AG09309 (cell line): ENCODE data around the gene GSAP.

Experiments used
- DNase-seq: peaks from one replicate; pipeline ENCODE4 v3.0.0-alpha.2; 2010; ENCODE audit warnings: low read depth
- H3K4me3 ChIP-seq: 2 replicates; pipeline ENCODE4 v1.5.1; 2011; ENCODE audit warnings: mild to moderate bottlenecking, low read depth, low read length, moderate library complexity; ENCODE audit not compliant: control insufficient read depth
- TF ChIP-seq, protein P1 (sequence below): IDR thresholded peaks from 2 replicates; pipeline ENCODE4 v1.5.1; 2011; ENCODE audit warnings: mild to moderate bottlenecking, low read depth, low read length, inconsistent platforms; ENCODE audit not compliant: insufficient read depth, control insufficient read depth; ENCODE audit errors: missing control alignments

GSAP gene

DNA sequence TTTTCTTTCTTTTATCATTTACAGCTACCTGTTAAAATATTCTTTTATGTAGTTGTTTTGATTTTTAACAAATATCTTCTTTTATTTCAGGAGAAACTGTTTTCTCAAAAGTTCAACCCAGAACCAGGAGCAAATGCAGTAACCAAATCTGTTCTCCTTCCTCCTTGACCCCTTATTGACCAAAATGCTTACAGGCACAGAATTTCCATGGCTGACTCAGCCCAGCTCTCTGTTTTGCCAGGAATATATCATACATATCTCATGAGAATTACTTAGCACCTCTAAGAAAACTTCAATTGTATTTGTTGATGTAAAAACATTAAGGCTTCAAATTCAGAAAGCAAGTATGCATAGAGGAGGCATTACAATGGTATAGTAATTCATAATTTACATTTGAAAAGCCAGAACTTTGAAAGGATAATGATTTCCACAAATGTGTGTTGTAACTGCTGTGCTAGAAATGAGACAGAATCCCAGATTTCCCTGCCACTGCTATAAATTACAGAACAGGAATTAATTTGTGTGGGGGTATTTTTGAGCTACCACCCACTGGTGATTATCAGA lies 2.2 kb downstream of the GSAP start:
- no peak for DNase-seq
- H3K4me3 ChIP-seq, result no peak overlapping the region
- TF ChIP-seq, protein P1, sequence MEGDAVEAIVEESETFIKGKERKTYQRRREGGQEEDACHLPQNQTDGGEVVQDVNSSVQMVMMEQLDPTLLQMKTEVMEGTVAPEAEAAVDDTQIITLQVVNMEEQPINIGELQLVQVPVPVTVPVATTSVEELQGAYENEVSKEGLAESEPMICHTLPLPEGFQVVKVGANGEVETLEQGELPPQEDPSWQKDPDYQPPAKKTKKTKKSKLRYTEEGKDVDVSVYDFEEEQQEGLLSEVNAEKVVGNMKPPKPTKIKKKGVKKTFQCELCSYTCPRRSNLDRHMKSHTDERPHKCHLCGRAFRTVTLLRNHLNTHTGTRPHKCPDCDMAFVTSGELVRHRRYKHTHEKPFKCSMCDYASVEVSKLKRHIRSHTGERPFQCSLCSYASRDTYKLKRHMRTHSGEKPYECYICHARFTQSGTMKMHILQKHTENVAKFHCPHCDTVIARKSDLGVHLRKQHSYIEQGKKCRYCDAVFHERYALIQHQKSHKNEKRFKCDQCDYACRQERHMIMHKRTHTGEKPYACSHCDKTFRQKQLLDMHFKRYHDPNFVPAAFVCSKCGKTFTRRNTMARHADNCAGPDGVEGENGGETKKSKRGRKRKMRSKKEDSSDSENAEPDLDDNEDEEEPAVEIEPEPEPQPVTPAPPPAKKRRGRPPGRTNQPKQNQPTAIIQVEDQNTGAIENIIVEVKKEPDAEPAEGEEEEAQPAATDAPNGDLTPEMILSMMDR, result no peak

- no peak overlapping the region for H3K4me3 ChIP-seq
- DNase-seq, result no peak
- TF ChIP-seq, protein P1, result no peak
These were observed 3.0 kb downstream of the GSAP start for GRCh38 chr7:77413128-77413527.

DNA sequence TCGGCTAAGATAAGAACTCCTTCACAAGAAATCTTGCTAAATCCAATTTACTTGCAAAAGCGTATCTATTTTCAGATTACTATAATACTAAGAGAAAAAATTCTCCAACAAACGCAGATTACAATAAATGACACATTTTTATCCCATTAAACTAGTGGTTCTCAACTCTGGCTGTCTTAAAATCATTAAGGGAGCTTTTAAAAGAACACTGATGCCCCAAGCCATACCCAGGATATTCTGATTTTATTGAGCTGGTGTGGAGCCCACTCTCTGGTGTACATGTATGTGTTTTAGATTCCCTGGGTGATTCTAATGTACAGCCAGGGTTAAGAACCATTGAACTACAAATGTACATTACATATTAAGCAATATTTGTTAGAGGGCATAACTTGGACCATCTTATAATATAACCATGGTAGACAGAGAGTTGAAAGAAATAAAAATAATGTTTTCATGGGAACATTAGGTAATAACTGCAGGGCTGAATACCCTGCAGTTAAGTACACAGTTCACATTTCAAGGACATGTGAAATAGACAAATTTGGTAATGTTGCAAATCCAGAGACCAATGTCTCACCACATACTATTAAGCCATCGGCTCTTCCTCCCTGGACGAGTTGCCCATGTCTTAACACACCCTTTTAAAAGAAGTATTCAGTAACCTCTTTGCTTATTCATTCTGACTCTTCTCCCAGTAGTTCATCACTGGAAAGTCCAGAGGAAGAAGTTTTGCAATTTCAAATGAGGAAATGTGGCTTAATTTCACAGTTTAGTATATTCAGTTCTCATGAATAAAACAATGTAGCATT lies 6.2 kb downstream of the GSAP start:
- peak; percentile 89 for DNase-seq

DNA sequence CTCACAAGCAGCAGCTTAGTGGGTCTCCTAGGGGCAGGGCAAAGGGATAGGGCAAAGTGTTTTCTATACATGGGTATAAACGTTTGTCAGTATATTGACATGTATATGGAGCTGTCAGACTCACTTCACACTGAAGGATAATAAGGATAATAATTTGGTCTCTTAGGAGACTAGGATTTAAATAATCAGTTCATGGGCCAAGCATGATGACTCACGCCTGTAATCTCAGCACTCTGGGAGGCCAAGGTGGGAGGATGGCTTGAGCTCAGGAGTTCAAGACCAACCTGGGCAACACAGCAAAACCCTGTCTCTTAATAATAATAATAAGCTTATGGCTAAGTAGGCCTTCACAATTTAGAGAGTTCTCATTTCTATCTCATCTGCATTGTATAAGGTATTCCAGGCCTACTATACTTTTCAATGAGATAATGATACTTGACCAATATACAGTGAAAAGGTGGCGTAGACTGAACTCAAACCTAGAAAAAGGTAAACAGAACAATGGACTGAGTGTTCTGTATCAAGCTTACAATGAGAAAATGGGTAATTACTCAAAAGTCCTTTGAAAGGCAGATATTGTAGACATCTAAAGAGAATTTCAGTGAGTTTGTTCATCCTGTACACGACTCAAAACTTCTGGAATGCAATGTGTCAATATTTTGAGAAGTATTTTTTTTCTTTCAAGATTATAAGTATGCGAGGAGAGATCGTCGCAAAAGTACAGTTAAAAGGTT lies 7.0 kb downstream of the GSAP start:
- TF ChIP-seq, protein P1, result no peak
- H3K4me3 ChIP-seq, result no peak overlapping the region
- no peak for DNase-seq

More for the DNA sequence above, 6.2 kb downstream of the GSAP start:
- no peak overlapping the region for H3K4me3 ChIP-seq
- TF ChIP-seq, protein P1, result no peak

- H3K4me3 ChIP-seq, result no peak overlapping the region
- TF ChIP-seq, protein P1, result no peak
- no peak for DNase-seq
These were observed 8.2 kb downstream of the GSAP start for GRCh38 chr7:77407906-77408305.

DNA sequence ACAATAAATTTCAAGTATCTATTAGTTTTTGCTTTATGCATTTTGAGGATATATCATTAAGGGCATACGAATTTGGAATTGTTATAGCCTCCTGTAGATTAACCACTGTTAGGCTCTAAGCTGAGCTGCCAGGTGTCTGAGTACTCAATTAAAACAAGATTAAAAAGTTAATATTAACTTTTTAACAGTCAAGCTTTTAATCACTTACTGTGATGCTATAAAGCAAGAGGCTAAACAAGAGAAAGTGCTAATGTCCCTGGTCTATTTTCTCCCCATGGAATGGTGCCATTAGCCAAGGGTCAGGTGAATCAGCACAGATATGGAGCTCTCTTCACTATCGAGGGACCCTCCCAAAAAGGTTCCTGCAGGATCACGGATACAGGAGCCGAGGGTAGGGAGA lies 9.7 kb downstream of the GSAP start:
- TF ChIP-seq, protein P1, result no peak
- no peak for DNase-seq
- no peak overlapping the region for H3K4me3 ChIP-seq
